HG03097 (cell line): ENCODE data around the gene GP9.
"Not testable (repeated sequence)": the region's sequence is repeated elsewhere in the genome, so short reads cannot be mapped to it uniquely, and the experiment has no call there.

ENCODE experiments used
- ATAC-seq: cut with Tn5 transposase; IDR thresholded peaks from one replicate; pipeline ENCODE4 v1.9.1; 2021; ENCODE audit not compliant: unreplicated experiment, low FRiP score

Gene GP9

DNA sequence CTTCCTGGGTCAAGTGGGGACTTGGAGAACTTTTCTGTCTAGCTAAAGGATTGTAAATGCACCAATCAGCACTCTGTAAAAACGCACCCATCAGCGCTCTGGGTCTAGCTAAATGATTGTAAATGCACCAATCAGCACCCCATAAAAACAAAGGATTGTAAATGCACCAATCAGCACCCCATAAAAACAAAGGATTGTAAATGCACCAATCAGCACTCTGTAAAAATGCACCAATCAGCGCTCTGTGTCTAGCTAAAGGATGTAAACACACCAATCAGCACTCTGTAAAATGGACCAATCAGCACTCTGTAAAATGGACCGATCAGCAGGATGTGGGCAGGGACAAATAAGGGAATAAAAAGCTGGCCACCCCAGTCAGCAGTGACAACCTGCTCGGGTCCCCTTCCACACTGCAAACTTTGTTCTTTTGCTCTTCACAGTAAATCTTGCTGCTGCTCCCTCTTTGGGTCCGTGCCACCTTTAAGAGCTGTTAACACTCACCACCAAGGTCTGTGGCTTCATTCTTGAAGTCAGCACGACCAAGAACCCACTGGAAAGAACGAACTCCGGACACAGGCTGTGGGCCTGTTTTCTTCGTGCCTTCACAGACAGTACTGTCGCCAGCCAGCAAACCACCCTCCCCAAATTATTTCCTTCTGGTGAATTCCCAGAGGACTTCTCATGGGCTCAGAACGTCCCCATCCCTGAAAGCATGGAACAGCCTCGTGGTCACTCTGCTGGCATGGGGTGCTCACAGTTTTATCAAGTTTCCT lies 8.9 kb downstream of the GP9 start:
- not testable (repeated sequence) for ATAC-seq

DNA sequence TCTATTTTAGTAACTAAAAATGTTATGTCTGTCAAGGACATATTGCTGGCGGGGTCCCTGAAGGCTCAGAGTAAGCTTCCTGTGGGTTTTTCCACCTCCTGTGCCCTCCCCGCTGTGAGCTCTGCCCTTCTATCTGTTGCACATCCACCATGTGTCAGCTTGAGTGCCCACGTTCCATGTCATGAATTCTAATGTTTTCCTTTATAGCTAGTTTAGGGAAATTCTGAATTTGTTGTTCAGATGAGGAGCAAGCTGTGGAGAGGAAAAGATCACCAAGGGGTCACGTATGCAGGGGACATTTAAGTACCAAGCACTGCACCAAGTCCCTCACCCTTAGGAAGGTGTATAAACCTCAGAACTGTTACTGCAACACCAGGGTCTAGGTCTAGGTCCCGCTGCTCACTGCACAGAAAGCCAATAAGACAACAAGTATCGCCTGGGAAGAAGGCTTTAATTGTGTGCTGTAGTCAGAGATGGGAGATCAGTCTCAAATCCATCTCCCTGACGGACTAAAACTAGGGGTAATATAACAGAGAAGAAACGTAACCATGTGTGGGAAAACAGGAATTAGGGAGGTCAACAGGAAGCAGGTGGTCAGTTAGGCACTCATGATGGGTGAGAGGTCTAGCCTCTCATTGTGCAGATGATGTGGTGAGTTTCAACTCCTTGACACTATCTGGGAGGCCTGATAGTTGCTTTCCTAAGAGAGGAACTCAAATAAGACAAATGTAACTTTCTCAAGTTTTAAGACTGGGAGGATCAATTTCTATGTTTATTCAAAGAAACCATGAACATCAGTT lies 9.7 kb downstream of the GP9 start:
- ATAC-seq = no peak

GRCh38 chr3:129077222-129077621 lies 16.6 kb downstream of the GP9 start:
- no peak for ATAC-seq

DNA sequence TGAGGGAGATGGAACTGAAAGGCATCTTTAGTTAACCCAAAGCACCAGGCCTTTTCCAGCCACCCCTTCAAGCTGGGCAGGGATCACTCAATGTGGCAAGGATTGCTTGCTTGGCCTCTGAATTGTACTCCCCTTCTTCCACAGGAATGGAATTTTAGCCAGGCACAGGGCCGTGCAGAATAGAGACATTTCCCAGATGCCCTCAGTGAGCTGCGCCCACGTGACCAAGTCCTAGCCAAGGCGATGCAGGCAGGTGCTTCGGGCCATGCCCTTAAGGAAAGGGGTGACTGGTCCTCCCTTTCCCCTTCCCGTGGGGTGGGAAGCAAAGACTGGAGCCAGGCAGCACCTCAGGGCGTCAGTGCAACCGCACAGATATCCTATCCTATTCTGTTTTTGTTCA lies 17.9 kb downstream of the GP9 start:
- no peak for ATAC-seq

- no peak for ATAC-seq
These were observed 20.9 kb downstream of the GP9 start for GRCh38 chr3:129081503-129081902.

GRCh38 chr3:129082026-129082425 lies 21.4 kb downstream of the GP9 start:
- no peak for ATAC-seq

GRCh38 chr3:129084501-129084900 lies 23.9 kb downstream of the GP9 start:
- ATAC-seq = no peak

- ATAC-seq = no peak
These were observed 24.7 kb downstream of the GP9 start for GRCh38 chr3:129085165-129085715.

DNA sequence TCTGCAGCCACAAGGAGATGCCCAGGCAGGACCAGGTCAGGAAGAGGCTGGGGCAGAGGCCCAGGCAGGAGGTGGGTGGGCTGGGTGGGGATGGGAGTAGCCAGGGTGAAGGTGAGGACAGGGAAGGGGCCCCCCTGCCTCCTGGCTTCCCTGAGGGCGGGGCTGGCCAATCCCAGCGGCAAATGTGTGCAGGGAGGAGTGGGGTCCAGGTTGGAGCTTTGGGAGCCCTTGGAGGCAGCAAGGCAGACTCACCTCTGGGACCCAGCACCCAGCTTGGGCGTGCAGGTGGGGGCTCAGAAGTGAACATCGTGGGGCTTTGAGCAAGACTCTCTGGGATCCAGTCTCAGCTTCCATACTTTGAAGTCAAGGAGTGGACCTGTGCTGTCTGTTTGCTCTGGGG lies 25.2 kb downstream of the GP9 start:
- ATAC-seq = no peak

DNA sequence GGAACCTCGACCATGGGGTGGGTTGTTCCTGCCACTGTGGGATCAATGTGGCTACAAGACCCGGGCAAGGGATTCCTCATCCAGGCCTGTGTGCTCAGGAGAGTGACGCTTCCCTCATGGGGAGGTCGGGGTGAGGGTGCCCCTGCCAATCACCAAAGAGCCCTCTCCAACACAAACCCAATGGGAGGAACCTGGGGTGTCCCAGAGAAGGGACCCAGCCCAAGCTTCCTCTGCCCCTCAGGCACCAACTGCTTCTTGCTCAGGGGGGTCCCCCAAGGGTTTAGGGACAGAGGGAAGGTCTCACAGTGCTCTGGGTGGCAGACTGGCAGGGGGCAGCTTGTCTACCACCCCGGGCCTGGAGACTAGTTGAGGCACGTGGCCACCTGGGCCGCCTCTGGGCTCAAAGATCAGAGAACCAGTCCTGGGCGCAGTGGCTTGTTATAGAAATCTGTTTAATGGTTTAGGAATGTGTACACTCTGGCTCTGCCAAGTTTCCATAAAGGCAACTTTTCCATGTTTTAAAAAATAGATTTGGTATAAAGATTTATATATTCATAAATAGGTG lies 26.6 kb downstream of the GP9 start:
- no peak for ATAC-seq

- ATAC-seq = not testable (repeated sequence)
These were observed 27.3 kb downstream of the GP9 start for GRCh38 chr3:129087904-129088303.

DNA sequence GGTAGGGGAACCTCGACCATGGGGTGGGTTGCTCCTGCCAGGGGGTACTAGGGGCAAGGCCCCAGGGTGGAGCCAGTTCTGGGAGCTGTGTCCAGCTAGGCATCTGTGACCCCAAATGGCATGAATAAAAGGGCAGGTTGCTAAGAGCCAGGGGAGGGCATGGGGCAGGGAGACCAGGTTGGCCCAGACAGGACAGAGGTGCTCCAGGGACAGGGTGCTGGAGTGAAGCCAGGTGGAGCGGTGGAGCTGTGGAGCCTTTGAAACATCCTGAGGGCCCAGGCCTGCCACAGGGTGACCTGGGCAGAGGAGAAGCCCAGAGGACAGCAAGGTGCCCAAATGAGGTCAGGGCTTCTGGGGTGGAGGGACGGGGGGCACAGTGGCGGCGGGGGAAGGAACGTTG lies 27.7 kb downstream of the GP9 start:
- ATAC-seq = not testable (repeated sequence)

- no peak for ATAC-seq
These were observed 34.7 kb downstream of the GP9 start for GRCh38 chr3:129095285-129095684.

GRCh38 chr3:129100274-129100673 lies 39.7 kb downstream of the GP9 start:
- no peak for ATAC-seq

DNA sequence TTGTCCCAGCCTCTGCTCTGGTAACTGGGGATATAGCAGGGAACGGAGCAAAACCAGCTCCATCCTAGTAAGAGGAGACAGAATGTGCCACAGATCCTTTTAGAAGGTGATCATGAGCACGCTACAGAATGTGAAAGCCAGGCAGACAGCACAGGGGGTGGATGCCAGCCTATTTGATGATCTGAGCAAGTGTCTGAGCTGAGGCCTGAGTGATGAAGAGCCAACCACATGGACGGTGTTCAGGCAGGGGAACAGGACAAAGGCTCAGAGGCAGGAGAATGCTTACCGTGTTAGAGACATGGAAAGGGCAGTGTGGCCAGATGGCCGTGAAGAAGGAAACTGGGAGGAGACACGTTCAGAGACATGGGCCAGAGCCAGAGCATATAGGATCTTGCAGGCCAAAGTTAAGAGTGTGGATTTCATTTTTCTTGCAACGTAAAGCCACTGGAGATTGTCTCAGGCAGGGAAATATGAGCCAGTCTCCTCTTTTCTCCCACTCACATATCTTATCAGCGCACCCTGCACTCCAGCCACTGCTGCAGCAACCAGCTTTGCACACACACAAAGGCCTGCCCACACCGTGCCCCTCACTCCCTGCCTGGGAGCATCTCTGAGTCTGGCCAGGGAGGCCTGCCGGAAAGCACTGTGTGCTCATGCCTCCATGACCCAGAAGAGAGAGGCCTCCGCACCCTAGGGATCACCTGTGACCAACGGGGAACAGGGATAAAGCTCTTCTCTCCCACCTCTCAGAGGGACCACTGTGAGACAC lies 41.0 kb downstream of the GP9 start:
- no peak for ATAC-seq

- ATAC-seq = no peak
These were observed 42.7 kb downstream of the GP9 start for GRCh38 chr3:129103296-129103695.

- ATAC-seq = no peak
These were observed 43.5 kb downstream of the GP9 start for GRCh38 chr3:129104051-129104450.

DNA sequence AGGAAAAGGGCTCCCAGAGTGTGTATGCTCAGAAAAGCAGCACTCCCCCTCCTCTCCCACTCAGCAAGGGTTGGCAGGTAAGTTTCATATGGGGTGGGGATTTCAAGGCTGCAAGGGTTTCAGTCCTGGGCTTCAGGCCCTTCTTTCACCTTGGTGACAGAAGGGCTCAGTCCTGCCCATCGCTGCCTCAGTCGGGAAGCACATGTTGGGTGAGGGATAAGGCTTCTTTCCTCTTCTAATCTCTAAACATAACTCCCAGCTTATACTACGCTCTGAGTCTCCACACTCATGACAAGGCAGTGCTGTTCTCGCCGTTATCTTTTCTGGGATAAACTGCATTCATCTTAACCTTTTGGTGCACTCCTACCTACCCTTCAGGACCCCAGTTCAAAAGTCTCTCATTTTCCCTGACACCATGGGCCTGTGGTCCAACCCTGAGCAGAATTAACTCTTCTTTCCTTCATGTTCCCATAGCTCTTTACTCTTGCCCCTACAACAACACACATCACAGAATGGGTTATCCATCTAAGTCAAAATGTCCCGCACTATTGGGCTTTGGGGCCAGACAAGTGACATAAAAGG lies 44.0 kb downstream of the GP9 start:
- ATAC-seq = no peak

DNA sequence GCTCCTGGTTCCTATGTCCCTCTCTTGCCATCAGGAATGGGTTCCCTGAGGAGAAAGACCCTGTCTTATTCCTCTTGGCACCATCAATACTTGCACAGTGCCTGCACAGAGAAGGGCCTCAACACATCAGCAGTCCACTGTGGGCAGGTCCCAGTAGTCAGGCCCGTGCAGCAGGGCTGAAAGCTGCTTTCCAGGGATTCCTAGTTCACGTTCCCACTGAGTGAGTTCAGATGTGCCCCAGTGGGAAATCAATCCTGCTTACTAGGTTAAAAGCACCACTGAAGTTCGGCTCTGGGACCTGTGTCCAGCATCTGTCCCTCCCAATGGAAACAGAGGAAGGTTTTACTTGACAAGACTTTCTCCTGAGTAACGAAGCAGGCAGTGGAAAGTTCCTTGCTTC lies 45.3 kb downstream of the GP9 start:
- ATAC-seq = no peak

- no peak for ATAC-seq
These were observed 45.7 kb downstream of the GP9 start for GRCh38 chr3:129106320-129106719.
